A204.1 (cell line): ENCODE results near the gene RASL12.

Source experiments
- FAIRE-seq: peaks from 2 replicates; lab custom pipeline; 2012; peaks lifted over from hg19 to GRCh38; lab: Jason Lieb, UNC

RASL12 gene

DNA sequence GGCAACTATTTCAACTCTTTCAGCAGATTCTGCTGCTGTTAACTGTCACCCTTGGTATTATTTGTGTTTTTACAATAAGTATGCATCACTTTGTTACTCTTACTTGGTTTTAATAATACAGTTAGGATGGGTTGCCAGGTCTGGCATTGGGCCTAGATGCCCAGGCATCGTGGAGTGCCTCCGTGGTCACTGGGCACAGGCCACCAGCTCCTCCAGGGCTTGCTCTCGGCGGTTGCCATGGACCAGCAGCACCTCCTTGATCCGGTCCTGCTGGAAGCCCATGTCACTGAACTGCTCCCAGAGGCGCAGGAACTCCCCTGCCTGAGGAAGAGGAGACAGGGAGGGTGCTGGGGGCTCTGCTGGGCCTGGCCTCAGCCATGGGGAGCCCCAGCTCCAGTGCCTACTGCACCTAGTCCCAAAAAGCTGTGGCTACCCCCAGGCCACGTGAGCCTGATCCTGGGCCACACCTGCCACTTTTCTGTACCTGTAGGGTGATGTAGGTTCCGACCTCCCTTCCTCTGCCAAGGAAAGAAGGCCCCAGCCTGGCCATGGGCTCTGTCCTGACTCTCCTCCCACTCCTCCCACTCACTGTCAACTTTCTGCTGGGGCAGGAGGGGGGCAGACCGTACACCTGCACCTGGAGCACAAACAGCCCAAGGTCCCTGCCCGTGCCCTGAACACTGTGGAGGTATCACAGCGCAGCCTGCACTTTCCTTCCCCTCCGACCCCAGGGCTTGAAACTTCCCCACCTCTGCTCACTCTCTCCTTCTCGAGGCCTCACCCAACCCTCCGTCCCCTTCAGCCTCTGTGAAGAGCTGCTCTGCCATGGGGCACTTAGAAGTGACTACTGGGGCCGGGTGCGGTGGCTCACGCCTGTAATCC is 25.4 kb upstream of the RASL12 start:
- FAIRE-seq: no peak

DNA sequence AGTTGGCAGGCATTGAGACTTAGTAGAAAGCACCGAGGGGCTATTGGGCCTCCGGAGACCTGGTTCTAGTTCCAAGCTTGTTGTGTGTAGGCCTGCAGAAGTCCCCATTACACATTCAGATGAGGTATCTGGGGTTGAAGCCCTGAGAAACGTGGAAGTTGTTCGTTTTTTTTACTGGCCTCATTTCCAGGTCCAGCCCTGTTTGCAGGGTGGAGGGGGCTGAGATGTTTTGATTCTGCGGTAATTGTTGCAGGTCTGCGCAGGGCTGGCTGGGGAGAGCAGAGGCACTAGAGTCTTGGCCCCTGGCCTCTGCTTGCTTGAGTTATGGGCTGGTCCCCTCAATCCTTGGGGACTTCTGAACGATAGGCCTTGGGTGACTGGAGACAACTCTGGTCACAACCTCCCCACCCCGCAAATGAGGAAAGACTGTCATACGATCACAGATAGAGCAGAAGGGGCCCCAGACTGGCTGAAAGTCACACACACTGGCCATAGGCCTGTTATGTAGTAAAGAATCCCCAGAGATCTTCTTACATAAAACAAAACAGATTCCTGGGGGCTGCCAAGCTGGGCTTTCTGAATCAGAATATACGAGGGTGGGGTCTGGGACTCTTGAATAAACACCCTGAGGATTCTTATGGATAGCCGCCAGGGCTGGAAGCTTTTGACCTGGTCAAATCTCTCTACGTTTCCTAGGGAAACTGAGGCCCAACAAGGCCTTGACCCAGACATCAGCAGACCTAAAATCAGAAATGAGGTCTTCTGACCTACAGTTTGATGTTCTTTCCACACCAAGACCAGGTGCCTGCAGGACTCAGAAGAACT is 24.4 kb upstream of the RASL12 start:
- FAIRE-seq: no peak

DNA sequence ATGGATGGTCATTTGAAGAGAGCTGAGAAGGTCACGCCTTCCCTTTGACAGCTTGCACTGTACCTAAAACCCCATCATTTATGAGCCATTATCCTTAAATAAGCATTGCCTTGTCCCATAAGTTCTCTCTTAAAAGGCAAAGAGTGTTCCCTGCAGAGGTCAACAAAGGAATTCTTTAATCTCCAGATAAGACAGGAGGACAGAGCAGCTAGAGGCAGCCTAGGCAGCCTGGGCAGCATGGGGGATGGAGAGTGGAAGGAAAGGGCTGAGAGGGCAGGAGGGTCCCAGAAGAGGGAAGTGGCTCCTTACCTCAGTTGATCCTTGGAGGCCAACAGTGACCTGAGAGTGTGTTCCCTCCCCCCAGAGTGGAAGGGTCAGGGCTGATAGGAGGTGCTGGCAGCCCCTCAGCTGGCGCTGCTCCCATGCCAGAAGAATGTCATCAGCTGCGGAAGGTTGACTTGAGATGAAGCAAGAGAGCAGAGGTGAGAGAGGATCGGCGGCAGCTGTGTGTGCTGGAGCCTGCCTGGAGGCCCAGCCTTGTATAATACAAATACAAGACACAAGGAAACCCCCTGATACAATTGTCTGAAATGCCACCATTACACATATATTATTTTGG is 21.5 kb upstream of the RASL12 start:
- no peak for FAIRE-seq

- no peak for FAIRE-seq
Observed at GRCh38 chr15:65088643-65089021, 20.8 kb upstream of the RASL12 start.

DNA sequence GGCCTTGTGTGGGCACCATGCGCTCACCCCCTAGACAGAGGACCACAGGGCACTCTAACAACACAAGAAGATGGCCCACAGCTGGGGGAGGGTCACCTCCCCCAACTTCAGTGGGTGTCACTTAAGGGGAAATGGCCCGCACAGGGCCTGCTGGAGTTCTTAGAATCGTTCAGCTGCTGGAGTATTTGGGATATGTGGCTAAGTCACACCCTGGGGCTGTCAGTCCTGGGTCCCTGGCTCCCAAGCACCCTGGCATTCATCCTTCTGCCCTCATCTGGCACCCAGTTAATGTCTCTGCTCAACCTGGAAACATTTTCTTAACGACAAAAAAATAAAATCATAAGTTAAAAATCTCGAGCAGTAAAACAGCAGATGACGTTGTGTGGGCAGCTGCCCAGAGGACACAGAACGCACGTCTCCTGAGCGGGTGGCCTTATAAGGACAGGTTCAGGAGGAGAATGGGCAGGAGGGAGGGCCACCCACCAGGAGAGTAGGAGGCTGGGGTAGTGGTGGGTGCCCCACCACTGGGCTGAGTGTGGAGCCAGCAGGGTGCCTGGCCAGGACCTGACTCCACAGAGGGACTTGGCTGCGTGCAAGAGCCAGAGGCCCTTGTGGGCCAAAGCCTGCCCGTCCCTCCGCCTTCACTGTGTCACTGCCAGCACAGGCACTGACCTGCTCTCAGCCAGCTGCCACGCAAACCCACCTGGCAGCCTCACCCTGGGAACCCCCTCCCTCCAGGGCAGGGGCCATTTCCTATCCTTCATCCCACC is 20.3 kb upstream of the RASL12 start:
- FAIRE-seq: no peak

DNA sequence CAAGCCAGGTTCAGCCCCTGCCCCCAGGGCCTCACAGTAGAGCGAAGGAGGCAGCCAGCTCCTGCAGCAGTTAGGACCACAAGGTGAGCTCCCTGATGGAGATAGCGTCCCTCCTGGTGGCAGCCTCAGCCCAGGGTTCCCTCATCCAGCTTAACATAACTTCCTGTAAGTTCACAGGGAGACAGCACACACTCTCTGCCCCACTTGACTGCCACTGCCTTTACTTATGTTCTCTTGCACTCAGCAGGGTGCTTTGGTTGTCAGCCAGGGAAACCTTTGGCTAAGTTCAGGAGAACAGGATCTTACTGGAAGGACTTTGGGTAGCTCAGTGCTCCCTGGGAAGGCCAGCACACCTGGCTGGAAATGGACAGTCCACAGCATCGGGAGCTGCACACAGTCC is 19.6 kb upstream of the RASL12 start:
- no peak for FAIRE-seq

DNA sequence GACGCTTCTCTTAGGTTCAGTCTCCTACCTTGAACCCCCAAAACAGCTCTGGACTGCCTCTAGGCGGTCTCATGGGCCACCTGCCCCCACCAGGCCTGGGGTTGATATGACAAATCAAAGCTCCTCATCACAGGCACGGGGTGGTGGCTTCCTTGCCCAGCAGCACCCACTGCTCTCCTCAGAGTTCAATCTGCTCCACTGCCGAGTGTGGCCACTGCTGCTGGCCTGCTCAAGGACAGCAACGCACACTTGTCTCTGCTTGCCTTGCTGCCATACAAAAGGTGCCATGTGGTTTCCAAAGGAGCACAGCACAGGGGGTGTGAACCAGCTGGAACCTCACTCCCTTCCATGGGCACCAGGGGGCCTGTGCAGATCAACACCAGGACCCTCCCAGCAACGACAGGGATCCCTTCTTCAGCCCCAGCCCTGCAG is 18.9 kb upstream of the RASL12 start:
- FAIRE-seq: no peak

GRCh38 chr15:65085990-65086679 is 18.3 kb upstream of the RASL12 start:
- FAIRE-seq: no peak

DNA sequence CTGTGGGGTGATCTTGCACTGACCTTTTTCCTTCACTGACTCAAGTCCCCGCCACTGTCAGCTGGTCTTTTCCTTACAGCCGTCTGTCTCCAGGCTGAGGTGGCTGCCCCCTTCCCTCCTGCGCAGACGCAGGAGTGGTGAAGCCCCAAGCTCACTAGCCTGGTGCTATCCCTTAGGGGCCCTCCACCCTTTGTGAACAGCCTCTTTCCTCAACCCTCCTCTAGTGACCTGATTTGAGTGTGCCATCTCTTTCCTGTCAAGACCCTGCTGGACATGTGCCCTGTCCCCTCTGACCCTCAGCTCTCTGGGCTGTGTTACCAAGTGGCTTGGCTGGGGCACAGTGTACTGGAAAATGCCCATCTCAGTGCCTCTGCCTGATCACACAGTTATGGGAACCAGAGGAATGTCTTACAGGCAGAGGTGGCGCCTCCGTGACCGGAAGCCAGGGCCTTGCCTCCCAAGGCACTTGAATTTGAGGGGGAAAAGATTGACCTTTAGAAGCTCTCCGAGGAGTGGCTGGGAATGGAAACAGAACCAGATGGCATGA is 17.5 kb upstream of the RASL12 start:
- no peak for FAIRE-seq

DNA sequence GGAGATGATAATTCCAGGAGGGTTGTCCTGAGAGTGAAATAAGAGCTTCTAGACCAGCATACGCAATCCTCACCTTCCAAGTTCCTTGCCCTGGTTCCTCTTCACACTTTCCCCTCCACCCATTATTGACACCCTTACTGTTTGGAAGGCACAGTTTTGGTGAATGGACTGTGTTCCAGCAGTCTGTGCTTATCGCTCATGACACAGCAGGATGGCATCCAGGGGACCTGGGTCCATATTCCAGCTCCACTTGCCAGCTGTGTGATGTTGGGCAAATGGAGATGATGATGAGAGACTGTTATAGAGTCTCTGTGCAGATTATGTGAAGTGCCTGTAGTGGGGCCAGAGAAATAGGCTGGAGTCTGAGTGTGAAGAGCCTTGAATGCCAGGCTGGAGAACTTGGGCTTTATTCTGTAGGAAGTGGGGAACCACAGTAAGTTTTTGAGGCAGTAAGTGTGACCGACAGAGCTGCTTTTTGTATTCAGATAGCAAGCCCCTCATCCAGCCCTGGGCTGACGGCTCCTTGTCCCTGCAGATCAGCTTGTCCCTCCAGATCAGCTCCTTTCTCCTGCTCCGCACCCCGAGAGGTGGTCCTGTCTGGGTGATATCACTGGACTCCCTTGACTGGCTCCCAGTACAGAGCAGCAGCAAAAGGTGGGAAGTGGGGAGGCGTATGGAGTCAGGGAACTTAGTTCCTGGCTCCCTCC is 16.9 kb upstream of the RASL12 start:
- no peak for FAIRE-seq

- no peak for FAIRE-seq
Observed at GRCh38 chr15:65083262-65083701, 15.5 kb upstream of the RASL12 start.

DNA sequence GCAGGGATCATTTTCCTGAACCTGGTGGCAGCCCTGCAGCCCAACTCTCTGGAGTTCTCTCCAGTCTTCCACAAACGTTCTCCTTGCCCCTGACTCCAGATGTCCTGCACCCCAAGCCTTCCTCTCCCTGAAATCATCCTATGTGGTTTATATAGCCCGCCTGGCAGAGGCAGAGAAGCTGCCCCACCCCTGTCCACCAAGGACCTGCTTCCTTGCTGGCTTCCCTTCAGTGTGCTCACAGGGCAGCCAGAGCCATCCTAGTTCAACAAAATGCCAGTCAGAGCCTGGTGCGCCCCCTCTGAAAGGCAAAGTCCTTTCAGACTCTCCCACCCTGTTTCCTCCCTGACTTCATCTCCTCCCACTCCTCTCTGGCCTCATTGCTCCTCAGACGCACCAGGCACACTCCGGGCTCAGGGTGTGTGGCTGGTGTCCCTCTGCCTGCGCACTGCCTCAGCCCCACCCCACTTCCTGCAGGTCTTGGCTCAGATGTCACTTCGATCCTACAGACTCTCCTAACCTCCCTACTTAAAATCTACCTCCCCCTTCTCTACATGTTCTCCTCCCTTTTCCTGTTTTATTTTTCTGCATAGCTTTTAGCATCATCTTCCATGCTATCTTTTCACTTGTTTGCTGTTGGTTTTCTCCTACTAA is 14.6 kb upstream of the RASL12 start:
- FAIRE-seq: no peak

DNA sequence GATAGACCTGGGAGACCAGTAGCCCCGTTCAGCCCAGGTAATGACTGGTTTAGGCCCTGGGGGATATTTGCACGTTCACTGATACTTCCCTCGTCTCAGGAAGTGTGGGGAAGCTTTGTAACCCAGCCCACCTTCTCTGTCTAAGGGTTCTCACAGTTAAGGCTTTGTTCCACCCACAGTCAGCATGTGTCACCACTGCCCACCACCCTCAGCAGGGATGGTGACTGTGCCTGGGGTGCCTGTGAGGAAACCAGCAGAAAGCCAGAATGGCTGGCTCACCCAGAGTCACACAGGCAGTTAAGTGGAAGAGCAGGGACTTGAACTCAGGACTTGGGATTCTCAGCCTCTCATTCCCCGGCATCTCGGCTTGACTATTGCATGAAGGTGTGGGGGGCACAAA is 14.0 kb upstream of the RASL12 start:
- FAIRE-seq: no peak

DNA sequence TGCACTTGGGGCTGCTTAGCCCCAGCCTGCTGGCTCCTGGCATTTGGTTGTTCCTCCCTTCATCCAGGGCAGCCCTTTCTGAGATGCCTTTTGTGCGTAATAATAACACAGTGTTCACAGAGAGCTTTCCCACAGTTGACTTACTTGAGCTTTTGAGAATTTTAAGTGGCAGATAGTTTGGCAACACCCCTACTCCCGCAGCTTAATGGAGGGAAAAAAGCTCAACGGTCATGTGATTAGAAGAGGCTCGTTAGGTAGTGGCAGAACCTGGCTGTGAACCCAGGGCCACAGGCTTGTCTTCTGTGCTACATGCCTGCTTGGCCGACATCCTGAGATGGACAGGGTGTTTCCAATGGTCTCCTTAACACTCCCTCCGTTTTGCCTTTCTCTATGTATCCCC is 13.5 kb upstream of the RASL12 start:
- no peak for FAIRE-seq

DNA sequence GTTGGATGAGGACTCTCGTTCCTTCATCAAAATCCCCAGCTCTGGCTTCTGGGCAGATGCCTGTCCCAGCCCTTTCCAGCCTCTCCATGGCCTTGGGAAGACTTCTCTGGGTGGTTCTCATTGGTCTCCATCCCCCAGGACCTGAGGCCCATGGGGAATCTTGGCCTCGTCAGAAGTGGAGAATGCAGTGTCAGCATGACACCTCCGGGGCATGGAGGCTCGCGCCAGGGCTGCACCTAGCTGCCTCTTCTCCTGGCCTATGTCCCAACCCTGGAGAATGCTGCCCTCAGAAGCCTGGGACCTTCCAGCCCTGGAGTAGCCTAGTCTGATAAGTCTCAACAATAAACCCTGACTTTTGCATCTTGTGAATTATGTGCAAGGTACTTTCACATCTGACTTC is 11.8 kb upstream of the RASL12 start:
- FAIRE-seq: no peak

DNA sequence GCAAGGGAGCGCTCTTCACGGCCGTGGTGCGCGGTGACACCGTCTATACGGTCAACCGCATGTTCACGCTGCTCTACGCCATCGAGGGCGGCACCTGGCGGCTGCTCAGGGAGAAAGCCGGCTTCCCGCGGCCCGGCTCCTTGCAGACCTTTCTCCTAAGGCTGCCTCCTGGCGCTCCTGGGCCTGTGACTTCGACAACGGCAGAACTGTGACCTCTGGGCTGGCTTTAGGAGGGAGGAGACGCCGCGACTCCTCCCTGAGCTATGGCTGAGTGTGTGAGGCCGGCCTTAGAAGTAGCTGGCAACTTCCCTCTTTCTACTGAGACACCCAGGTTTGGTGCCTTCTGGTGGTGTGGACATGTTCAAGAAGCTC is 10.2 kb upstream of the RASL12 start:
- no peak for FAIRE-seq

- no peak for FAIRE-seq
Observed at GRCh38 chr15:65077291-65077980, 9.6 kb upstream of the RASL12 start.

DNA sequence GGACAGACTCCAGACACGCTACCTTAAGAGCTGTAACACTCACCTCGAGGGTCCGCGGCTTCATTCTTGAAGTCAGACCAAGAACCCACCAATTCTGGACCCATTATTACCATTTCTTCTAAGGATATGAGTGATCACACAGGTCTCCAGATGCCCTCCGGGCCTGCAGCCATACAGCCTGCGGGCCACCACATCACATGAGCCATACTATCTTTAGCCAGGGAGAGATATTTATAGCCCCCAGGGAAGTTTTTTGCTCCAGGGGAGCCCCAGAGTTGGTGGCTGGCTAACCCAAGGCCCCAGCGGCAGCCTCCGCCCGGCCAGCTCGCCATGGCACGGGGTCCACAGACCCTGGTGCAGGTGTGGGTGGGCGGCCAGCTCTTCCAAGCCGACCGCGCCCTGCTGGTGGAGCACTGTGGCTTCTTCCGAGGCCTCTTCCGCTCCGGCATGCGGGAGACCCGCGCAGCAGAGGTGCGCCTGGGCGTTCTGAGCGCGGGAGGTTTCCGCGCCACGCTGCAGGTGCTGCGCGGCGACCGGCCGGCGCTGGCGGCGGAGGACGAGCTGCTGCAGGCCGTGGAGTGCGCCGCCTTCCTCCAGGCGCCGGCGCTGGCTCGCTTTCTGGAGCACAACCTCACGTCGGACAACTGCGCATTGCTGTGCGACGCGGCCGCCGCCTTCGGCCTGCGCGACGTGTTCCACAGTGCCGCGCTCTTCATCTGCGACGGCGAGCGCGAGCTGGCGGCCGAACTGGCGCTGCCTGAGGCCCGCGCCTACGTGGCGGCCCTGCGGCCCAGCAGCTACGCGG is 8.9 kb upstream of the RASL12 start, which contains the start of gene KBTBD13:
KBTBD13 (plus strand) TSS at position 261 of the 805 bp plus-strand sequence; CDS start at position 331, 70 bp downstream.
- no peak for FAIRE-seq
